Stimulated activated CD8-positive, alpha-beta memory T cell treated with anti-CD3 and anti-CD28 coated beads, Interleukin-7, amount 100 ng/mL, for 48 hours (primary cell): ENCODE measurements around the gene ERP27.

Source experiments
- DNase-seq, 2 donors: peaks; one replicate each; pipeline ENCODE4 v3.0.0-alpha.2; 2020; ENCODE audit warnings: low read depth in 1 of 2; ENCODE audit errors: extremely low read depth in 1 of 2

The ERP27 gene

DNA sequence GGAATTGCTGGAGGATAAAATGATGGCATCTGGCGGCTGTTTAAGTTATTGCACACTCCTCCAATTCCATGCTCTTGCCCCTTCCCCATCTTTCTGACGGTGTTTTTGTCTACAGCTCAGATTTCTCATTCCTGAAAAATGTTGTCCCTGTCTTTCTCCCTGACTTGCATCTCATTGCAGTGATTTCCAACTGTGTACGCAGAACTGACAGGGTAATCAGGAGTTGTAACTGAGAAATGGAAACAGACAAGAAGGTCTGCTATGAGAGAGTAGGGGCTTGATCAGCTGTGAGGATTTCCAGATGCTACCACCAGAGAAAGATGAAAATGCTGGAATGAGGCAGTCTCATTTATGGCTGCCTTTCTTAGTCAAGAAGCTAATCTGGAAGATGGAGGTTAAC is 1.3 kb downstream of the ERP27 start:
- DNase-seq, result no peak

- DNase-seq, result no peak
Observed at GRCh38 chr12:14936224-14936861, 2.0 kb downstream of the ERP27 start.

DNA sequence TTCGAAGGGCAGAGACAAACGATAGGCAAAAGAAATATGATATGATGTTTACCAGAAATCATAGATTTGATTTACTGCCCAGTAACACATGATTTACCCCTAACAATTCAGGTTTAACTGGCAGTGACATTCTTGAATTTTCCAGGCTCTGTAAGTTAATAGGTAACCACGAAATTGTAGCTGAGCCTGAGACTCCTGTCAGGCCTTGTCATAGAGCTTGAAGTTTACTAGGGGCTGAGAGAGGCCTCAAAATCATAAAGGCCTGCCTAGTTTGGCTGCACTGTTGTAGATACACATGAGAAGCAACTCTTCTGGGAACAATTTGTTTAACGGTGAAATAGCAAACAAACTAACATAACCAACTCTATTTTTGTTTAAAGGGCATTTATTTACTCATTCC is 3.3 kb downstream of the ERP27 start:
- no peak for DNase-seq

GRCh38 chr12:14934511-14934910 is 3.8 kb downstream of the ERP27 start:
- no peak for DNase-seq

GRCh38 chr12:14931791-14932560 is 6.4 kb downstream of the ERP27 start:
- DNase-seq, result no peak

- DNase-seq, result no peak
Observed at GRCh38 chr12:14931359-14931758, 7.0 kb downstream of the ERP27 start.

- no peak for DNase-seq
Observed at GRCh38 chr12:14930299-14930698, 8.0 kb downstream of the ERP27 start.

GRCh38 chr12:14928931-14929330 is 9.4 kb downstream of the ERP27 start:
- DNase-seq, result no peak

GRCh38 chr12:14927267-14927666 is 11.1 kb downstream of the ERP27 start:
- no peak for DNase-seq

- DNase-seq, result no peak
Observed at GRCh38 chr12:14924541-14924940, 13.8 kb downstream of the ERP27 start.

- DNase-seq, result no peak
Observed at GRCh38 chr12:14923944-14924343, 14.4 kb downstream of the ERP27 start.

GRCh38 chr12:14921218-14921617 is 17.1 kb downstream of the ERP27 start:
- no peak for DNase-seq

GRCh38 chr12:14920475-14921126 is 17.7 kb downstream of the ERP27 start:
- no peak for DNase-seq

GRCh38 chr12:14919455-14919854 is 18.9 kb downstream of the ERP27 start:
- no peak for DNase-seq

- DNase-seq, result no peak
Observed at GRCh38 chr12:14915736-14916135, 22.6 kb downstream of the ERP27 start.

DNA sequence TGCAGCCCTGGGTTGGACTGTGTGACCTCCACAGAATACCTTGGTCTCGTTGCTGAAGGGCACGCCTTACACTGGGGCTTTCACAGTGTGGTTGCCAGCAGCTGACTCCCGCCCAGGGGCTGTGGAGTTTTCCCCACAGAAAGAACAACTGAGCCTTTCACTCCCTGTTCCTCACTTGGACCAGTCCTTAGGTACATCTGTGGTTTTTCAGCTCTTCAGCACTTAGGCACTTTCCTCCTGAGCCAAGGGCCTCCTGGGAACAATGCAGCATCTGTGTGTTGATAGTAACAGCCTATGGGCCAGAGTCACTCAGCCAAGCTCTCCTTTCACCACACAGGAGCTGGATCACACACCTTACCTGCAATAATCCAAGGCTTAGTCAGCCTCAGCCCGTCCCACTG is 25.0 kb downstream of the ERP27 start:
- DNase-seq, result no peak

- DNase-seq, result no peak
Observed at GRCh38 chr12:14911131-14911530, 27.2 kb downstream of the ERP27 start.

- DNase-seq, result peak; percentile 6 to 54
Observed at GRCh38 chr12:14910090-14910915, 28.0 kb downstream of the ERP27 start.

GRCh38 chr12:14907953-14908352 is 30.4 kb downstream of the ERP27 start:
- peak in 1 of 2 donors; percentile 5 for DNase-seq

DNA sequence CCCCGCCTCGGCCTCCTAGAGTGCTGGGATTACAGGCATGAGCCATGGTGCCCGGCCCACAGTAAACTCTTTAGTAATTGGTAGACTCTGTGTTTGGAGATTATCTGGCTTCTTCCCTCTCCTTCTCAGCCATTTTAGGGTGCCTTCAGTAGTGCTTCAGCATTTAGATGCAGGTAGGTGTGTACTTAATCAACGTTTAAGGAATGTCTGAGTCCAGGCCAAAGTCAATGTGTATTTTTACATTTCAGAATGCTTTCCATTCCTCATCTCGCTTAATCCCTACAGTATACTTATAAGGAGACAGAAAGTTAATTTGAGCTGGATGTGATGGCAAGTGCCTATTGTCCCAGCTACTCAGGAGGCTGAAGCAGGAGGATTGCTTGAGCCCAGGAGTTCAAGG is 32.2 kb downstream of the ERP27 start:
- no peak for DNase-seq
